Measurements from ENCODE around the gene DNAH11.
"Not testable (repeated sequence)": the region's sequence is repeated elsewhere in the genome, so short reads cannot be mapped to it uniquely, and the experiment has no call there.

DNAH11 gene

DNA sequence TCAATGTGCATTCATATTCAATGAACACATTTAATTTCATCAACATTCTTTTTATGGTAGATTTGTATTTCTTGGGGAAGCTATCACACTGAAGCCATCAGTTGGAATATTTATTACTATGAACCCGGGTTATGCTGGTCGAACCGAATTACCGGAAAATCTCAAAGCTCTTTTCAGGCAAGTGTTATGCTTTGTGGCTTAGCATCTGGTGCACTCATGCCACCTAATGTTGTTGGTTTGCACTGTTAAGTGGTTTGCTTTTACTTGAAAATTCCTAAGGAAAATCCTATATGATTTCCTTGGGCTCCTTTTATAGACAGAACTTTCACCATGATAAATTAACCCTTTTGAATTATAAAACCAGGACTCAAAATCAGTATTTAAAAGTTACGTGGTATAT lies 147.9 kb downstream of the DNAH11 start:
- no peak overlapping the region for H3K23ac ChIP-seq (ENCODE audit: low read length)
- no peak overlapping the region for H3K56ac ChIP-seq (ENCODE audit: low read length)
- no peak overlapping the region for H2BK15ac ChIP-seq (replicated peaks; ENCODE audit: low read depth)
- no peak overlapping the region for H3K4me2 ChIP-seq (ENCODE audit: low read length)
- H3K4me3 ChIP-seq (ENCODE audit: low read length) = no peak overlapping the region
- no CpG with 5 or more reads among the region's 5 CpGs for WGBS (ENCODE audit: extremely low coverage, insufficient coverage, low lambda C conversion rate)
- H3K79me2 ChIP-seq (ENCODE audit: control insufficient read depth, insufficient read depth, low read length) = no peaks in the 10 kb centered on the region
- no peak overlapping the region for H3K9ac ChIP-seq (ENCODE audit: low read length)
- no peak overlapping the region for H3K4ac ChIP-seq (ENCODE audit: low read depth, low read length)
- H3K4me1 ChIP-seq (ENCODE audit: control insufficient read depth, low read depth, low read length) = no peaks in the 10 kb centered on the region
- no peak overlapping the region for H4K5ac ChIP-seq (ENCODE audit: low read length)
- H3K79me1 ChIP-seq (ENCODE audit: low read length) = no peaks in the 10 kb centered on the region
- peak; percentile 12 for DNase-seq
- no peak overlapping the region for H2BK120ac ChIP-seq (ENCODE audit: low read depth, low read length)
- H2AK5ac ChIP-seq (ENCODE audit: low read length) = no peak overlapping the region
- no peak overlapping the region for H2BK5ac ChIP-seq (ENCODE audit: low read length)
- H3K18ac ChIP-seq (ENCODE audit: low read length) = no peak overlapping the region
- no peak overlapping the region for H4K8ac ChIP-seq (ENCODE audit: low read depth, low read length)
- H3K27ac ChIP-seq (ENCODE audit: low read depth, low read length) = no peak overlapping the region
- H3K36me3 ChIP-seq (ENCODE audit: control insufficient read depth, insufficient read depth, low read length) = no peaks in the 10 kb centered on the region
- H3K27me3 ChIP-seq (ENCODE audit: insufficient read depth, low read length, poor library complexity) = no peaks in the 10 kb centered on the region

DNA sequence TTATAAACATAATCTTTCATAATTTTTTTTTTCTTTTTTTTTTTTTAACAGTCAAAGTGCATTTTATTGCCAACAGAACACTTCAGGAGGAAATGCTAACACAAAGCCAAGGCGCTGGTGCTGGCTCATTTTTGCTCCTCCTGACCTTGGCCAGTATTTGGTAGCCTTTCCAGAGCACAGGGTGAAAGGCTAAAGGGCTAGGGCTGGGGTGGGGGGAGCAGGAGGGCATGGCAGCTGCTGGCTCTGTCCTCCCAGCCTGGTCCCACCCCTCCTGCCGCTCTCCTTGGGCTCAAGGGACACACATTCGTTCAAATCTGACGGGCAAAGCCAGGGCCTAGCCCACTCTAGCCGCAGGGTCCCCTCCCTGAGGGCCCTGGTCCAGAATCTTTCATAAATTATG lies 148.3 kb downstream of the DNAH11 start:
- not testable (repeated sequence) for H3K79me1 ChIP-seq (ENCODE audit: low read length); H3K36me3 ChIP-seq (ENCODE audit: control insufficient read depth, insufficient read depth, low read length); H4K8ac ChIP-seq (ENCODE audit: low read depth, low read length); H2BK120ac ChIP-seq (ENCODE audit: low read depth, low read length); H2AK5ac ChIP-seq (ENCODE audit: low read length); H4K5ac ChIP-seq (ENCODE audit: low read length); H3K4me3 ChIP-seq (ENCODE audit: low read length); H3K23ac ChIP-seq (ENCODE audit: low read length); H3K9ac ChIP-seq (ENCODE audit: low read length); H3K4ac ChIP-seq (ENCODE audit: low read depth, low read length); H3K4me1 ChIP-seq (ENCODE audit: control insufficient read depth, low read depth, low read length); H2BK15ac ChIP-seq (replicated peaks; ENCODE audit: low read depth); H3K4me2 ChIP-seq (ENCODE audit: low read length); H3K18ac ChIP-seq (ENCODE audit: low read length); DNase-seq; H2BK5ac ChIP-seq (ENCODE audit: low read length); H3K79me2 ChIP-seq (ENCODE audit: control insufficient read depth, insufficient read depth, low read length); H3K27ac ChIP-seq (ENCODE audit: low read depth, low read length); H3K56ac ChIP-seq (ENCODE audit: low read length); H3K27me3 ChIP-seq (ENCODE audit: insufficient read depth, low read length, poor library complexity)
- no CpG with 5 or more reads among the region's 5 CpGs for WGBS (ENCODE audit: extremely low coverage, insufficient coverage, low lambda C conversion rate)

DNA sequence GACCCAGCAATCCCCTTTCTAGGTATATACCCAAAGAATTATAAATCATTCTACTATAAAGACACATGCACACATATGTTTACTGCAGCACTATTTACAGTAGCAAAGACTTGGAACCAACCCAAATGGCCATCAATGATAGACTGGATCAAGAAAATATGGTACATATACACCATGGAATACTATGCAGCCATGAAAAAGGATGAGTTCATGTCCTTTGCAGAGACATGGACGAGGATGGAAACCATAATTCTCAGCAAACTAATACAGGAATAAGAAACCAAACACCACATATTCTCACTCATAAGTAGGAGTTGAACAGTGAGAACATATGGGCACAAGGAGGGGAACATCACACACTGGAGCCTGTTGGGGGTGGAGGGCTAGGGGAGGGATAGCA lies 157.7 kb downstream of the DNAH11 start:
- H2BK15ac ChIP-seq (replicated peaks; ENCODE audit: low read depth); H3K27me3 ChIP-seq (ENCODE audit: insufficient read depth, low read length, poor library complexity); H3K4me2 ChIP-seq (ENCODE audit: low read length); H3K79me1 ChIP-seq (ENCODE audit: low read length); H4K8ac ChIP-seq (ENCODE audit: low read depth, low read length); H3K4me1 ChIP-seq (ENCODE audit: control insufficient read depth, low read depth, low read length); H2BK120ac ChIP-seq (ENCODE audit: low read depth, low read length); H3K56ac ChIP-seq (ENCODE audit: low read length); DNase-seq; H3K36me3 ChIP-seq (ENCODE audit: control insufficient read depth, insufficient read depth, low read length); H3K9ac ChIP-seq (ENCODE audit: low read length); H4K5ac ChIP-seq (ENCODE audit: low read length); H2BK5ac ChIP-seq (ENCODE audit: low read length); H3K23ac ChIP-seq (ENCODE audit: low read length); H3K4me3 ChIP-seq (ENCODE audit: low read length); H3K18ac ChIP-seq (ENCODE audit: low read length); H3K79me2 ChIP-seq (ENCODE audit: control insufficient read depth, insufficient read depth, low read length); H2AK5ac ChIP-seq (ENCODE audit: low read length); H3K4ac ChIP-seq (ENCODE audit: low read depth, low read length); H3K27ac ChIP-seq (ENCODE audit: low read depth, low read length): not testable (repeated sequence)
- WGBS (ENCODE audit: extremely low coverage, insufficient coverage, low lambda C conversion rate) = no CpG with 5 or more reads among the region's 1 CpG

DNA sequence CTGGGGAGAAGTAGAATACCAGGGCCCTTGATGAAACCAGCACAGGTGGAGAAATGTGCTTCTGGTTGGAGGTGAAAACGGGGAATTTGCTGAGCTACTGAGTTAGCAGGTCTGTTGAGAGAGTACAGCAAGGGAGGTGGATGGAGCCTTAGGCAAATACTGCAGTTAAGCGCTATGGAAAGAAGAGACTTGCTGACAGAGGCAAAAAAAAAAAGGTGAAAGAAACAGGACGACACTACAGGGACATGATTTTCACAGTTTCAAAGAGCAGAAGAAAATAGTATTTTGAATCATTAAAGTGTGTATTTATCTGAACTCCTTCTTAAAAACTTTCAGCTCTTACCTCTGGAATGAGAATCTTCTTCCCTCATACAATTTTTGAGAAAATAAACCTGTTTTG lies 159.5 kb downstream of the DNAH11 start:
- Histone ChIP-seq H3K4me3 (ENCODE audit: low read length) (no peak overlapping the region), H3K4ac (ENCODE audit: low read depth, low read length) (no peak overlapping the region), H3K27me3 (ENCODE audit: insufficient read depth, low read length, poor library complexity) (no peaks in the 10 kb centered on the region), H3K18ac (ENCODE audit: low read length) (no peak overlapping the region), H3K36me3 (ENCODE audit: control insufficient read depth, insufficient read depth, low read length) (no peaks in the 10 kb centered on the region), H4K5ac (ENCODE audit: low read length) (no peak overlapping the region), H2BK120ac (ENCODE audit: low read depth, low read length) (no peak overlapping the region), H2BK5ac (ENCODE audit: low read length) (no peak overlapping the region), H3K56ac (ENCODE audit: low read length) (no peak overlapping the region), H3K4me2 (ENCODE audit: low read length) (no peak overlapping the region), H2BK15ac (replicated peaks; ENCODE audit: low read depth) (no peak overlapping the region), H2AK5ac (ENCODE audit: low read length) (no peak overlapping the region), H3K27ac (ENCODE audit: low read depth, low read length) (no peak overlapping the region), H4K8ac (ENCODE audit: low read depth, low read length) (no peak overlapping the region), H3K4me1 (ENCODE audit: control insufficient read depth, low read depth, low read length) (peaks cover 2% of the 10 kb centered on the region), H3K9ac (ENCODE audit: low read length) (no peak overlapping the region), H3K79me2 (ENCODE audit: control insufficient read depth, insufficient read depth, low read length) (no peaks in the 10 kb centered on the region), H3K79me1 (ENCODE audit: low read length) (no peaks in the 10 kb centered on the region), H3K23ac (ENCODE audit: low read length) (no peak overlapping the region)
- DNase-seq = no peak
- no CpG with 5 or more reads among the region's 3 CpGs for WGBS (ENCODE audit: extremely low coverage, insufficient coverage, low lambda C conversion rate)

DNA sequence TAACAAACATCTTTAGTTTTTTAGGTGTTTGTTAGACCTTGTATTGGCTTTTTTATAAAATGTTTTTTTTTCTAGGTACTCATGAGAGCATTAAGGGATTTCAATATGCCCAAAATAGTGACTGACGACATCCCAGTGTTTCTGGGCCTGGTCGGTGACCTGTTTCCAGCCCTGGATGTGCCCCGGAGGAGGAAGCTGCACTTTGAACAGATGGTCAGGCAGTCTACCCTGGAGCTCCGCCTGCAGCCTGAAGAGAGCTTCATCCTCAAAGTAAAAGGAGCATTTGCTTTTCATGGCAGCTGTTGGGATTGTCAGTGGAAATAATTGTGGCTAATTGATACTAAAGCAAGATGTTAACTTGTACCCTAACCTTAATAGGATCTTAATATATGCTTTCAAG lies 161.5 kb downstream of the DNAH11 start:
- no peaks in the 10 kb centered on the region for H3K79me1 ChIP-seq (ENCODE audit: low read length)
- no peaks in the 10 kb centered on the region for H3K36me3 ChIP-seq (ENCODE audit: control insufficient read depth, insufficient read depth, low read length)
- H4K8ac ChIP-seq (ENCODE audit: low read depth, low read length) = no peak overlapping the region
- no peak overlapping the region for H2BK15ac ChIP-seq (replicated peaks; ENCODE audit: low read depth)
- no peak overlapping the region for H3K4me2 ChIP-seq (ENCODE audit: low read length)
- no peak overlapping the region for H2AK5ac ChIP-seq (ENCODE audit: low read length)
- H3K27ac ChIP-seq (ENCODE audit: low read depth, low read length) = no peak overlapping the region
- no peak overlapping the region for H3K4ac ChIP-seq (ENCODE audit: low read depth, low read length)
- no peaks in the 10 kb centered on the region for H3K79me2 ChIP-seq (ENCODE audit: control insufficient read depth, insufficient read depth, low read length)
- peaks cover 2% of the 10 kb centered on the region for H3K4me1 ChIP-seq (ENCODE audit: control insufficient read depth, low read depth, low read length)
- no peak overlapping the region for H2BK5ac ChIP-seq (ENCODE audit: low read length)
- H3K9ac ChIP-seq (ENCODE audit: low read length) = no peak overlapping the region
- WGBS (ENCODE audit: extremely low coverage, insufficient coverage, low lambda C conversion rate) = no CpG with 5 or more reads among the region's 4 CpGs
- no peaks in the 10 kb centered on the region for H3K27me3 ChIP-seq (ENCODE audit: insufficient read depth, low read length, poor library complexity)
- no peak overlapping the region for H3K56ac ChIP-seq (ENCODE audit: low read length)
- no peak overlapping the region for H3K23ac ChIP-seq (ENCODE audit: low read length)
- peak; percentile 4 for DNase-seq
- H3K4me3 ChIP-seq (ENCODE audit: low read length) = no peak overlapping the region
- H3K18ac ChIP-seq (ENCODE audit: low read length) = no peak overlapping the region
- no peak overlapping the region for H2BK120ac ChIP-seq (ENCODE audit: low read depth, low read length)
- H4K5ac ChIP-seq (ENCODE audit: low read length) = no peak overlapping the region

DNA sequence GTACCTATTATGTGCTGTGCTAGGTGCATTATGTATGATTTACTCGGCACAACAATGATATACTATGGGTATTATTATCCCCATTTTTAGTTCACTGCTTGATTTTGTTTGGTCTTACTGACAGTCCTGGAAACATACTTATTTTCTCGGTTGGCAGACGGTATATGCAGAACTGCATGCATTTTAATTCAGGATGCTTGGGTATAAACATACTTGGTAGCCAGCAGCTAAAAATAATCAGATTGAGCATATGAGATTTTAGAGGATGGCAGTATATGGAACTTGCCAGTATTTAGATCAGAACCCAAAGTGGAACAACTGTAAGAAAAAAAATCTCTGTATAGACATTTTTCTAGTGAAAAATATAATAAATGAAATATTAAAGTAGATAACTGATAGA lies 163.3 kb downstream of the DNAH11 start:
- Histone ChIP-seq H2BK5ac (ENCODE audit: low read length) (no peak overlapping the region), H3K4me3 (ENCODE audit: low read length) (no peak overlapping the region), H2BK15ac (replicated peaks; ENCODE audit: low read depth) (no peak overlapping the region), H4K5ac (ENCODE audit: low read length) (no peak overlapping the region), H3K79me1 (ENCODE audit: low read length) (no peaks in the 10 kb centered on the region), H3K27me3 (ENCODE audit: insufficient read depth, low read length, poor library complexity) (no peaks in the 10 kb centered on the region), H3K4me2 (ENCODE audit: low read length) (no peak overlapping the region), H3K23ac (ENCODE audit: low read length) (no peak overlapping the region), H2AK5ac (ENCODE audit: low read length) (no peak overlapping the region), H3K27ac (ENCODE audit: low read depth, low read length) (no peak overlapping the region), H4K8ac (ENCODE audit: low read depth, low read length) (no peak overlapping the region), H2BK120ac (ENCODE audit: low read depth, low read length) (no peak overlapping the region), H3K56ac (ENCODE audit: low read length) (no peak overlapping the region), H3K79me2 (ENCODE audit: control insufficient read depth, insufficient read depth, low read length) (no peaks in the 10 kb centered on the region), H3K18ac (ENCODE audit: low read length) (no peak overlapping the region), H3K9ac (ENCODE audit: low read length) (no peak overlapping the region), H3K4ac (ENCODE audit: low read depth, low read length) (no peak overlapping the region), H3K36me3 (ENCODE audit: control insufficient read depth, insufficient read depth, low read length) (no peaks in the 10 kb centered on the region), H3K4me1 (ENCODE audit: control insufficient read depth, low read depth, low read length) (peaks cover 2% of the 10 kb centered on the region)
- DNase-seq = no peak
- WGBS (ENCODE audit: extremely low coverage, insufficient coverage, low lambda C conversion rate) = no CpG with 5 or more reads among the region's 3 CpGs
